Endothelial cell of umbilical vein (primary cell): ENCODE results near the gene MYO16. TPM values are rescaled to one million over a fixed set of nuclear protein-coding genes. Genes with fewer than 3 reads are reported as not detected.

Experiments
- BruUV-seq: library from RNA; stranded (reverse); fragments of 400-500 nt; replicated peaks from 2 replicates; lab custom pipeline; 2021; lab: Mats Ljungman, UMichigan
- CTCF ChIA-PET: fragments of 300-600, 350-600 bp; sonication (Branson Sonifier 250); formaldehyde crosslinking; loops from one replicate; lab custom pipeline; 2021; ENCODE audit warnings: antibody characterized with exemption, inconsistent platforms; lab: Charles Lee
- POLR2A ChIA-PET: fragments of 300-600, 350-600 bp; sonication (Branson Sonifier 250); formaldehyde crosslinking; loops from one replicate; lab custom pipeline; 2021; ENCODE audit warnings: antibody characterized with exemption, inconsistent platforms; lab: Charles Lee
- DNase-seq: peaks from one replicate; pipeline ENCODE4 v3.0.0-alpha.2; 2011; ENCODE audit warnings: low read depth, low spot score
- FAIRE-seq: peaks from 2 replicates; lab custom pipeline; 2011; peaks lifted over from hg19 to GRCh38; lab: Jason Lieb, UNC
- H2AFZ ChIP-seq: 2 replicates; pipeline ENCODE4 v1.6.0; 2012; ENCODE audit warnings: low read depth, low read length, control low read depth, inconsistent platforms
- H3K27ac ChIP-seq: 2 replicates; pipeline ENCODE4 v1.5.1; 2011; ENCODE audit warnings: low read depth, mild to moderate bottlenecking, control low read depth, low read length, moderate library complexity; ENCODE audit not compliant: insufficient read depth
- H3K27me3 ChIP-seq, 2 experiments: 2 replicates each; pipeline versions ENCODE4 v1.6.0 to v1.6.1; 2011; ENCODE audit warnings: low read length in 2 of 2, mixed read lengths in 1 of 2; ENCODE audit not compliant: control insufficient read depth in 2 of 2, insufficient read depth in 2 of 2
- H3K36me3 ChIP-seq, 2 experiments: 2 replicates in 1 of 2; 3 replicates in 1 of 2; pipeline ENCODE4 v1.5.1; 2011; ENCODE audit warnings: low read length in 2 of 2, mild to moderate bottlenecking in 1 of 2, moderate library complexity in 1 of 2; ENCODE audit not compliant: control insufficient read depth in 2 of 2, insufficient read depth in 2 of 2; ENCODE audit errors: extremely low read depth in 1 of 2
- H3K4me1 ChIP-seq: 3 replicates; pipeline ENCODE4 v1.5.1; 2011; ENCODE audit warnings: mild to moderate bottlenecking, low read length; ENCODE audit not compliant: control insufficient read depth, insufficient read depth; ENCODE audit errors: extremely low read depth
- H3K4me2 ChIP-seq: 2 replicates; pipeline ENCODE4 v1.6.1; 2011; ENCODE audit warnings: low read length, control low read depth, mixed read lengths; ENCODE audit not compliant: insufficient read depth
- H3K4me3 ChIP-seq, 3 experiments: fragments of 200-600 bp in 1 of 3; sonication (generic), shearing (Covaris generic) in 1 of 3; replicated peaks in 1 of 3; 2 replicates each; pipeline ENCODE4 v1.5.1; 2011 to 2016; ENCODE audit warnings: control low read depth in 3 of 3, low read length in 3 of 3, mild to moderate bottlenecking in 2 of 3, inconsistent platforms in 1 of 3, low read depth in 1 of 3, moderate library complexity in 1 of 3; ENCODE audit not compliant: insufficient read depth in 1 of 3
- H3K79me2 ChIP-seq: 2 replicates; pipeline ENCODE4 v1.6.0; 2012; ENCODE audit warnings: low read length, inconsistent platforms; ENCODE audit not compliant: control insufficient read depth, insufficient read depth
- H3K9ac ChIP-seq: replicated peaks from 2 replicates; pipeline ENCODE3; 2011; ENCODE audit warnings: low read length, control low read depth; ENCODE audit not compliant: insufficient read depth; ENCODE audit errors: extremely low read depth
- H3K9me1 ChIP-seq: replicated peaks from 3 replicates; pipeline ENCODE4 v1.6.0; 2011; ENCODE audit warnings: mild to moderate bottlenecking, low read length; ENCODE audit not compliant: control insufficient read depth, insufficient read depth; ENCODE audit errors: extremely low read depth
- H3K9me3 ChIP-seq: replicated peaks from 2 replicates; pipeline ENCODE4 v1.5.1; 2012; ENCODE audit warnings: low read length, inconsistent platforms; ENCODE audit not compliant: control insufficient read depth, insufficient read depth
- H4K20me1 ChIP-seq: replicated peaks from 2 replicates; pipeline ENCODE3; 2011; ENCODE audit warnings: mild to moderate bottlenecking, low read length; ENCODE audit not compliant: control insufficient read depth, insufficient read depth; ENCODE audit errors: extremely low read depth
- EZH2 ChIP-seq: IDR thresholded peaks from 2 replicates; pipeline ENCODE4 v1.6.1; 2012; ENCODE audit warnings: borderline replicate concordance, low read depth, mild to moderate bottlenecking, moderate library complexity, low read length, inconsistent platforms; ENCODE audit not compliant: severe bottlenecking
- FOS ChIP-seq: IDR thresholded peaks from 2 replicates; pipeline ENCODE4 v1.6.1; 2011; ENCODE audit warnings: mild to moderate bottlenecking, low read length, moderate library complexity, borderline replicate concordance; ENCODE audit not compliant: insufficient read depth
- GATA2 ChIP-seq: IDR thresholded peaks from 2 replicates; pipeline ENCODE4 v1.7.0; 2011; ENCODE audit warnings: low read depth, mild to moderate bottlenecking, moderate library complexity, mixed read lengths, low read length; ENCODE audit not compliant: insufficient read length, insufficient read depth
- JUN ChIP-seq: IDR thresholded peaks from 2 replicates; pipeline ENCODE4 v1.6.1; 2011; ENCODE audit warnings: borderline replicate concordance, low read depth; ENCODE audit not compliant: insufficient read length, insufficient read depth
- MAX ChIP-seq: IDR thresholded peaks from 2 replicates; pipeline ENCODE4 v1.6.1; 2011; ENCODE audit not compliant: insufficient read depth, insufficient read length
- MYC ChIP-seq: IDR thresholded peaks from one replicate; pipeline ENCODE4 v1.6.1; 2011; ENCODE audit warnings: mild to moderate bottlenecking, low read depth, low read length
- dilution Hi-C: fragments of 300-500 bp; cut with MboI; formaldehyde crosslinking; loops from one replicate; pipeline ENCODE4 v1.15.0; 2019; ENCODE audit warnings: low sequenced_read_pairs; ENCODE audit not compliant: extremely low pct_ligation_motif_present
- intact Hi-C: fragments of 100-400 bp; cut with micrococcal nuclease; formaldehyde crosslinking; loops from one replicate; pipeline ENCODE4 v1.10.0; 2022
- polyA plus RNA-seq, 4 experiments: library from polyadenylated mRNA; depleted of rRNA in 3 of 4; stranded (reverse) in 3 of 4; unstranded in 1 of 4; fragments of >200 nt; gene quantifications; 2 replicates each; pipeline versions ENCODE4 v1.2.1 to v1.2.3, GENCODE V29; 2011 to 2012; ENCODE audit warnings: missing spikeins in 1 of 4
- total RNA-seq: library from RNA; stranded (reverse); gene quantifications from 2 replicates; pipeline ENCODE4 v1.2.3, GENCODE V29; 2021
- TF ChIP-seq, protein P1 (sequence below), 2 donors: IDR thresholded peaks; 1 replicate in 1 of 2; 2 replicates in 1 of 2; pipeline ENCODE4 v1.5.1; 2011; ENCODE audit warnings: low read length in 2 of 2, mild to moderate bottlenecking in 2 of 2, moderate library complexity in 2 of 2, control low read depth in 1 of 2, inconsistent platforms in 1 of 2, low read depth in 1 of 2; ENCODE audit not compliant: insufficient read depth in 1 of 2; ENCODE audit errors: extremely low read depth in 1 of 2

The MYO16 gene
- total and polyA plus RNA-seq, 2 donors (not counting 3 experiments of a cell fraction or from before 2014, with no cell fraction given) = 0.03 to 0.04 TPM

DNA sequence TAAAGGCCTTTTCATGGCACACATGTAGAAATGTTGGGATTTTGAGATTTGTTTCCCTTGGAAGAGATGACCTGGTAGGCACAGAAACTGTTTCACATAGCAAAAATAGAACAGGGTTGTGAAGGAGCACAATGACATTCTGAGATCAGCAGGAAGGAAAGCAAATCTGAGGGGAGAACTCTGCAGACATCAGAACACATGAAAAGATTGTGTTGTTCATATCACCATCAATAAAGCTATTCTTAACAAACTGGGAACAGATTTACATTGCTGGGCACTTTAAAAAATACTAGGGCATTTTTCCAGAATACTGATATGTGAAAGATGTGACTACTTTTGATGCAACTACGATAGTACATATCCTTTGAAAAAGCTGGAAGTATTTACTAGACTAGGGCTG, 481.7 kb downstream of the MYO16 start:
- dilution Hi-C loops = no loop called here
- no peak for FAIRE-seq

More for the DNA sequence above, 481.7 kb downstream of the MYO16 start:
- Histone ChIP-seq H4K20me1 (no peaks in the 10 kb centered on the region), H3K79me2 (no peaks in the 10 kb centered on the region), H2AFZ (no peak overlapping the region), H3K9ac (no peak overlapping the region), H3K9me1 (no peaks in the 10 kb centered on the region), H3K9me3 (no peaks in the 10 kb centered on the region), H3K27me3 (no peaks in the 10 kb centered on the region), H3K36me3 (no peaks in the 10 kb centered on the region), H3K27ac (no peak overlapping the region), H3K4me3 (no peak overlapping the region), H3K4me1 (no peaks in the 10 kb centered on the region), H3K4me2 (no peak overlapping the region)
- ChIA-PET POLR2A (no interaction called here), CTCF (no interaction called here)
- intact Hi-C loops = no loop called here
- TF ChIP-seq, protein P1, sequence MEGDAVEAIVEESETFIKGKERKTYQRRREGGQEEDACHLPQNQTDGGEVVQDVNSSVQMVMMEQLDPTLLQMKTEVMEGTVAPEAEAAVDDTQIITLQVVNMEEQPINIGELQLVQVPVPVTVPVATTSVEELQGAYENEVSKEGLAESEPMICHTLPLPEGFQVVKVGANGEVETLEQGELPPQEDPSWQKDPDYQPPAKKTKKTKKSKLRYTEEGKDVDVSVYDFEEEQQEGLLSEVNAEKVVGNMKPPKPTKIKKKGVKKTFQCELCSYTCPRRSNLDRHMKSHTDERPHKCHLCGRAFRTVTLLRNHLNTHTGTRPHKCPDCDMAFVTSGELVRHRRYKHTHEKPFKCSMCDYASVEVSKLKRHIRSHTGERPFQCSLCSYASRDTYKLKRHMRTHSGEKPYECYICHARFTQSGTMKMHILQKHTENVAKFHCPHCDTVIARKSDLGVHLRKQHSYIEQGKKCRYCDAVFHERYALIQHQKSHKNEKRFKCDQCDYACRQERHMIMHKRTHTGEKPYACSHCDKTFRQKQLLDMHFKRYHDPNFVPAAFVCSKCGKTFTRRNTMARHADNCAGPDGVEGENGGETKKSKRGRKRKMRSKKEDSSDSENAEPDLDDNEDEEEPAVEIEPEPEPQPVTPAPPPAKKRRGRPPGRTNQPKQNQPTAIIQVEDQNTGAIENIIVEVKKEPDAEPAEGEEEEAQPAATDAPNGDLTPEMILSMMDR (IDR thresholded peaks at IDR 0.05; ENCODE audit: extremely low read depth in 1 of 2, insufficient read depth in 1 of 2, low read depth in 1 of 2, low read length in 2 of 2) = no peak
- TF ChIP-seq GATA2 (no peak), JUN (no peak), MYC (no peak), FOS (no peak), MAX (no peak), EZH2 (no peak)
- no TSS peak for BruUV-seq
- DNase-seq = no peak
